K562 (cell line): ENCODE measurements around the gene TTC13. TPM values are rescaled to one million over a fixed set of nuclear protein-coding genes. Genes with fewer than 3 reads are reported as not detected.

Experiments
- CCNT2 ChIP-seq: IDR thresholded peaks from 2 replicates; pipeline ENCODE4 v1.6.1; 2011; ENCODE audit warnings: borderline replicate concordance, low read depth, mild to moderate bottlenecking, moderate library complexity, mixed read lengths, low read length; ENCODE audit not compliant: insufficient read length; ENCODE audit errors: extremely low read depth
- FIP1L1 ChIP-seq: fragments of 200-400 bp; formaldehyde crosslinking; IDR thresholded peaks from 2 replicates; pipeline ENCODE4 v1.6.1; 2018; ENCODE audit warnings: mild to moderate bottlenecking, low read depth, low read length; ENCODE audit not compliant: poor library complexity, severe bottlenecking
- HDAC2 ChIP-seq: fragments of 450-650 bp; IDR thresholded peaks from 2 replicates; pipeline ENCODE4 v1.6.1; 2016; ENCODE audit warnings: mild to moderate bottlenecking
- PHB ChIP-seq: fragments of 250-450 bp; sonication (Bioruptor Pico); IDR thresholded peaks from 2 replicates; pipeline ENCODE4 v1.5.0; 2021
- RFX7 ChIP-seq: fragments of 250-450 bp; sonication (Bioruptor Pico); IDR thresholded peaks from 2 replicates; pipeline ENCODE4 v1.5.1; 2021; ENCODE audit warnings: mild to moderate bottlenecking
- SMAD4 ChIP-seq: fragments of 250-450 bp; sonication (Bioruptor Pico); conservative IDR thresholded peaks from 2 replicates; pipeline ENCODE4 v1.8.0; 2021; ENCODE audit warnings: inconsistent platforms, mild to moderate bottlenecking, moderate library complexity
- TGIF2 ChIP-seq: sonication (generic); formaldehyde crosslinking; IDR thresholded peaks from 2 replicates; pipeline ENCODE4 v1.8.1; 2022; ENCODE audit warnings: mild to moderate bottlenecking, missing genetic modification reagents, moderate library complexity
- WHSC1 ChIP-seq: IDR thresholded peaks from one replicate; pipeline ENCODE4 v1.6.1; 2012; ENCODE audit warnings: low read length, control low read depth, inconsistent platforms
- XRCC5 ChIP-seq: fragments of 200-400 bp; formaldehyde crosslinking; IDR thresholded peaks from 2 replicates; pipeline ENCODE4 v1.6.1; 2017; ENCODE audit warnings: low read depth, mild to moderate bottlenecking, low read length
- ZNF224 ChIP-seq: sonication (generic); formaldehyde crosslinking; IDR thresholded peaks from 2 replicates; pipeline ENCODE4 v1.8.0; 2022; ENCODE audit warnings: mild to moderate bottlenecking, missing genetic modification reagents
- polyA plus RNA-seq, 8 experiments: library from polyadenylated mRNA; depleted of rRNA in 4 of 8; stranded (reverse) in 5 of 8; unstranded in 3 of 8; fragments of >200 nt; fragmentation: Nextera tagmentation in 2 of 8; fragmentation: Illumina TruSeq in 1 of 8; extraction: Ambion mirVana in 2 of 8; extraction: Trizol in 1 of 8; gene quantifications; 2 replicates each; pipeline versions ENCODE4 v1.2.1 to v1.2.3, GENCODE V29; 2011 to 2014; ENCODE audit warnings: inconsistent platforms in 1 of 8, missing spikeins in 1 of 8
- total RNA-seq, 7 experiments: library from RNA; depleted of rRNA in 6 of 7; stranded (reverse); fragments of >200 nt in 6 of 7; fragmentation: Illumina TruSeq in 2 of 7; extraction: Trizol in 2 of 7; gene quantifications; 2 replicates each; pipeline versions ENCODE4 v1.2.1 to v1.2.3, GENCODE V29; 2011 to 2021; ENCODE audit warnings: low replicate concordance in 1 of 7
- TF ChIP-seq, protein P1 (sequence below), 2 experiments: fragments of 450-650 bp; formaldehyde crosslinking in 1 of 2; IDR thresholded peaks; 2 replicates each; pipeline versions ENCODE4 v1.4.0 to v1.6.1; 2014 to 2020; ENCODE audit warnings: mild to moderate bottlenecking in 2 of 2, borderline replicate concordance in 1 of 2, low read depth in 1 of 2
- TF ChIP-seq, protein P2 (sequence below): fragments of 250-450 bp; sonication (Bioruptor Pico); IDR thresholded peaks from 2 replicates; pipeline ENCODE4 v1.9.0; 2021; ENCODE audit warnings: mild to moderate bottlenecking
- TF ChIP-seq, protein P3 (sequence below): IDR thresholded peaks from 2 replicates; pipeline ENCODE4 v1.6.1; 2011; ENCODE audit warnings: borderline replicate concordance, low read depth, mild to moderate bottlenecking, moderate library complexity, low read length; ENCODE audit not compliant: insufficient read depth, poor library complexity, severe bottlenecking
- TF ChIP-seq, protein P4 (sequence below): fragments of 450-650 bp; formaldehyde crosslinking; IDR thresholded peaks from 2 replicates; pipeline ENCODE4 v1.4.0; 2022; ENCODE audit warnings: missing genetic modification characterization

Gene TTC13
- total and polyA plus RNA-seq, 9 of the 15 experiments (the other 6 are each of a cell fraction or from before 2014, with no cell fraction given) = 1.7 to 13.8 (median 9.6) TPM

DNA sequence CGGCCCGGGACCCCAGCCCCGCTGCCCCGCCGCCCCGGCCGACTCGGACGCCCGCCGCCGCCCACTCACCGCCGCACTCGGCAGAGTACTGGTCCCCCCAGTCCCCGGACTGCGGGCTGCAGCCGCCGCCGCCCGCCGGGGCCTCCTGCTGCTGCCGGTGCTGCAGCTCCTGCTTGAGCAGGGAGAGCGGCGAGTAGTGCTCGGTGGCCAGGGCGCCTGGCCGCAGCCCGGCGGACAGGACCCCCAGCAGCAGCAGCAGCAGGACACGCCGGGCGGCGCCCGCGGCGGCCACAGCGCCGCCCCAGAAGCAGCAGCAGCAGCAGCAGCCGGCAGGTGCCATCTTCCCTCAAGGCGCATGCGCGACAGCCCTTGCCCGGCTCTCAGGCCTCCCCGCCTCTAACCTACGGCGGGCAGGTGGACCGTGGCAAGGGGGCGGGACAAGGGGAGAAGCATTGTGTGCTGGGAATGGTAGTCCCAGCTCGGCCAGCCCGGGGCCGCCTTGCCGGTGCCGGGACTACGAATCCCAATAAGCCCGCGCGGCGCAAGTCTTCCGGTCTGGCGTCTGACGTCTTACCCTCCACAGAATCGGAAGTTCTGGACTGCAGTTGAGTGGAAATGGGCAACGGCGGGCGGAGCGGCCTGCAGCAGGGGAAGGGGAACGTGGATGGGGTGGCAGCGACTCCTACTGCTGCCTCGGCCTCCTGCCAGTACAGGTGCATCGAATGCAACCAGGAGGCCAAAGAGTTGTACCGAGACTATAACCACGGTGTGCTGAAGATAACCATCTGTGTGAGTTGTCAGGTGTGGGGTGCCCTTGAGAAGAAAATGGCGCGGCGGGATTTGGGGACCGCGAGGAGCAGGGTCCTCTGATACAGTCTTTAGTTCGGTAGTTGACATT lies at the start of gene TTC13, which contains the start of gene ARV1 (continued):
- TF ChIP-seq, protein P1, sequence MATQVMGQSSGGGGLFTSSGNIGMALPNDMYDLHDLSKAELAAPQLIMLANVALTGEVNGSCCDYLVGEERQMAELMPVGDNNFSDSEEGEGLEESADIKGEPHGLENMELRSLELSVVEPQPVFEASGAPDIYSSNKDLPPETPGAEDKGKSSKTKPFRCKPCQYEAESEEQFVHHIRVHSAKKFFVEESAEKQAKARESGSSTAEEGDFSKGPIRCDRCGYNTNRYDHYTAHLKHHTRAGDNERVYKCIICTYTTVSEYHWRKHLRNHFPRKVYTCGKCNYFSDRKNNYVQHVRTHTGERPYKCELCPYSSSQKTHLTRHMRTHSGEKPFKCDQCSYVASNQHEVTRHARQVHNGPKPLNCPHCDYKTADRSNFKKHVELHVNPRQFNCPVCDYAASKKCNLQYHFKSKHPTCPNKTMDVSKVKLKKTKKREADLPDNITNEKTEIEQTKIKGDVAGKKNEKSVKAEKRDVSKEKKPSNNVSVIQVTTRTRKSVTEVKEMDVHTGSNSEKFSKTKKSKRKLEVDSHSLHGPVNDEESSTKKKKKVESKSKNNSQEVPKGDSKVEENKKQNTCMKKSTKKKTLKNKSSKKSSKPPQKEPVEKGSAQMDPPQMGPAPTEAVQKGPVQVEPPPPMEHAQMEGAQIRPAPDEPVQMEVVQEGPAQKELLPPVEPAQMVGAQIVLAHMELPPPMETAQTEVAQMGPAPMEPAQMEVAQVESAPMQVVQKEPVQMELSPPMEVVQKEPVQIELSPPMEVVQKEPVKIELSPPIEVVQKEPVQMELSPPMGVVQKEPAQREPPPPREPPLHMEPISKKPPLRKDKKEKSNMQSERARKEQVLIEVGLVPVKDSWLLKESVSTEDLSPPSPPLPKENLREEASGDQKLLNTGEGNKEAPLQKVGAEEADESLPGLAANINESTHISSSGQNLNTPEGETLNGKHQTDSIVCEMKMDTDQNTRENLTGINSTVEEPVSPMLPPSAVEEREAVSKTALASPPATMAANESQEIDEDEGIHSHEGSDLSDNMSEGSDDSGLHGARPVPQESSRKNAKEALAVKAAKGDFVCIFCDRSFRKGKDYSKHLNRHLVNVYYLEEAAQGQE (IDR thresholded peaks at IDR 0.05; ENCODE audit: borderline replicate concordance) = peak; percentile 48
- TF ChIP-seq, protein P1 (CRISPR knock-in tag; IDR thresholded peaks at IDR 0.05; ENCODE audit: low read depth) = 0 out of 2 replicates have a peak, but pooled peaks have one; percentile 78
- TF ChIP-seq FIP1L1 (peak; percentile 54), HDAC2 (peak; percentile 94), ZNF224 (no peak), CCNT2 (peak; percentile 66), RFX7 (CRISPR knock-in tag) (no peak), WHSC1 (no peak), TGIF2 (CRISPR knock-in tag) (no peak; the same call in 1 of the 2 replicates), PHB (no peak), XRCC5 (peak; percentile 58; the same call in 1 of the 2 replicates), SMAD4 (no peak)
- TF ChIP-seq, protein P2, sequence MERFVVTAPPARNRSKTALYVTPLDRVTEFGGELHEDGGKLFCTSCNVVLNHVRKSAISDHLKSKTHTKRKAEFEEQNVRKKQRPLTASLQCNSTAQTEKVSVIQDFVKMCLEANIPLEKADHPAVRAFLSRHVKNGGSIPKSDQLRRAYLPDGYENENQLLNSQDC = no peak; the same call in 1 of the 2 replicates
- TF ChIP-seq, protein P3, sequence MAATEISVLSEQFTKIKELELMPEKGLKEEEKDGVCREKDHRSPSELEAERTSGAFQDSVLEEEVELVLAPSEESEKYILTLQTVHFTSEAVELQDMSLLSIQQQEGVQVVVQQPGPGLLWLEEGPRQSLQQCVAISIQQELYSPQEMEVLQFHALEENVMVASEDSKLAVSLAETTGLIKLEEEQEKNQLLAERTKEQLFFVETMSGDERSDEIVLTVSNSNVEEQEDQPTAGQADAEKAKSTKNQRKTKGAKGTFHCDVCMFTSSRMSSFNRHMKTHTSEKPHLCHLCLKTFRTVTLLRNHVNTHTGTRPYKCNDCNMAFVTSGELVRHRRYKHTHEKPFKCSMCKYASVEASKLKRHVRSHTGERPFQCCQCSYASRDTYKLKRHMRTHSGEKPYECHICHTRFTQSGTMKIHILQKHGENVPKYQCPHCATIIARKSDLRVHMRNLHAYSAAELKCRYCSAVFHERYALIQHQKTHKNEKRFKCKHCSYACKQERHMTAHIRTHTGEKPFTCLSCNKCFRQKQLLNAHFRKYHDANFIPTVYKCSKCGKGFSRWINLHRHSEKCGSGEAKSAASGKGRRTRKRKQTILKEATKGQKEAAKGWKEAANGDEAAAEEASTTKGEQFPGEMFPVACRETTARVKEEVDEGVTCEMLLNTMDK = peak; percentile 34
- TF ChIP-seq, protein P4, sequence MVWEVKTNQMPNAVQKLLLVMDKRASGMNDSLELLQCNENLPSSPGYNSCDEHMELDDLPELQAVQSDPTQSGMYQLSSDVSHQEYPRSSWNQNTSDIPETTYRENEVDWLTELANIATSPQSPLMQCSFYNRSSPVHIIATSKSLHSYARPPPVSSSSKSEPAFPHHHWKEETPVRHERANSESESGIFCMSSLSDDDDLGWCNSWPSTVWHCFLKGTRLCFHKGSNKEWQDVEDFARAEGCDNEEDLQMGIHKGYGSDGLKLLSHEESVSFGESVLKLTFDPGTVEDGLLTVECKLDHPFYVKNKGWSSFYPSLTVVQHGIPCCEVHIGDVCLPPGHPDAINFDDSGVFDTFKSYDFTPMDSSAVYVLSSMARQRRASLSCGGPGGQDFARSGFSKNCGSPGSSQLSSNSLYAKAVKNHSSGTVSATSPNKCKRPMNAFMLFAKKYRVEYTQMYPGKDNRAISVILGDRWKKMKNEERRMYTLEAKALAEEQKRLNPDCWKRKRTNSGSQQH (CRISPR knock-in tag) = no peak
